Mucosa of stomach (tissue), 1 donor: ENCODE data around the gene CCDC61.

Source experiments
- H3K27me3 ChIP-seq: one replicate; pipeline ENCODE4 v1.7.0; 2013; ENCODE audit warnings: mild to moderate bottlenecking, low read length; ENCODE audit not compliant: control insufficient read depth, insufficient read depth
- H3K36me3 ChIP-seq: one replicate; pipeline ENCODE4 v1.7.0; 2013; ENCODE audit warnings: low read length; ENCODE audit not compliant: control insufficient read depth, insufficient read depth
- H3K4me1 ChIP-seq: one replicate; pipeline ENCODE4 v1.7.0; 2013; ENCODE audit warnings: mild to moderate bottlenecking, low read length; ENCODE audit not compliant: control insufficient read depth, insufficient read depth
- H3K4me3 ChIP-seq: one replicate; pipeline ENCODE4 v1.7.0; 2013; ENCODE audit warnings: low read length
- H3K9ac ChIP-seq: one replicate; pipeline ENCODE4 v1.7.0; 2013; ENCODE audit warnings: mild to moderate bottlenecking, low read length, moderate library complexity
- H3K9me3 ChIP-seq: one replicate; pipeline ENCODE4 v1.7.0; 2013; ENCODE audit warnings: mild to moderate bottlenecking, low read length, moderate library complexity; ENCODE audit not compliant: control insufficient read depth
- donor health status: Pancreatic carcinoma.

The CCDC61 gene

GRCh38 chr19:46009530-46010510, 14.6 kb downstream of the CCDC61 start:
- peaks cover 6% of the 10 kb centered on the region for H3K27me3 ChIP-seq
- peaks cover 5% of the 10 kb centered on the region for H3K4me1 ChIP-seq
- no peaks in the 10 kb centered on the region for H3K9me3 ChIP-seq
- peaks cover 3% of the 10 kb centered on the region for H3K36me3 ChIP-seq
- H3K9ac ChIP-seq = no peak overlapping the region
- no peak overlapping the region for H3K4me3 ChIP-seq

- peak overlapping the region; percentile 31 for H3K4me3 ChIP-seq
- H3K9ac ChIP-seq = peak overlapping the region; percentile 48
- peaks cover 17% of the 10 kb centered on the region for H3K4me1 ChIP-seq
- H3K36me3 ChIP-seq = no peaks in the 10 kb centered on the region
- no peaks in the 10 kb centered on the region for H3K9me3 ChIP-seq
- H3K27me3 ChIP-seq = peaks cover 22% of the 10 kb centered on the region
Measured at GRCh38 chr19:46014534-46014933, 19.3 kb downstream of the CCDC61 start.

GRCh38 chr19:46014941-46015686, 19.8 kb downstream of the CCDC61 start:
- H3K9ac ChIP-seq = peak overlapping the region; percentile 48
- no peaks in the 10 kb centered on the region for H3K9me3 ChIP-seq
- H3K4me1 ChIP-seq = peaks cover 17% of the 10 kb centered on the region
- H3K4me3 ChIP-seq = peak overlapping the region; percentile 31
- H3K27me3 ChIP-seq = peaks cover 22% of the 10 kb centered on the region
- H3K36me3 ChIP-seq = no peaks in the 10 kb centered on the region

GRCh38 chr19:46015687-46016425, 20.6 kb downstream of the CCDC61 start:
- peak overlapping the region; percentile 34 for H3K9ac ChIP-seq
- H3K4me1 ChIP-seq = peaks cover 17% of the 10 kb centered on the region
- H3K4me3 ChIP-seq = peak overlapping the region; percentile 77
- no peaks in the 10 kb centered on the region for H3K36me3 ChIP-seq
- H3K9me3 ChIP-seq = no peaks in the 10 kb centered on the region
- peaks cover 22% of the 10 kb centered on the region for H3K27me3 ChIP-seq

GRCh38 chr19:46016426-46017094, 21.3 kb downstream of the CCDC61 start:
- Histone ChIP-seq H3K9ac (peak overlapping the region; percentile 34), H3K9me3 (no peaks in the 10 kb centered on the region), H3K4me3 (peak overlapping the region; percentile 77), H3K4me1 (peaks cover 17% of the 10 kb centered on the region), H3K27me3 (peaks cover 23% of the 10 kb centered on the region), H3K36me3 (no peaks in the 10 kb centered on the region)

GRCh38 chr19:46017095-46017429, 21.8 kb downstream of the CCDC61 start:
- Histone ChIP-seq H3K4me1 (peaks cover 17% of the 10 kb centered on the region), H3K36me3 (no peaks in the 10 kb centered on the region), H3K4me3 (no peak overlapping the region), H3K9me3 (no peaks in the 10 kb centered on the region), H3K9ac (no peak overlapping the region), H3K27me3 (peaks cover 28% of the 10 kb centered on the region)

GRCh38 chr19:46017874-46018675, 22.8 kb downstream of the CCDC61 start:
- peaks cover 17% of the 10 kb centered on the region for H3K4me1 ChIP-seq
- H3K36me3 ChIP-seq = no peaks in the 10 kb centered on the region
- peaks cover 39% of the 10 kb centered on the region for H3K27me3 ChIP-seq
- no peaks in the 10 kb centered on the region for H3K9me3 ChIP-seq
- no peak overlapping the region for H3K4me3 ChIP-seq
- no peak overlapping the region for H3K9ac ChIP-seq

GRCh38 chr19:46018729-46019251, 23.5 kb downstream of the CCDC61 start:
- no peaks in the 10 kb centered on the region for H3K36me3 ChIP-seq
- H3K4me3 ChIP-seq = no peak overlapping the region
- peaks cover 42% of the 10 kb centered on the region for H3K27me3 ChIP-seq

GRCh38 chr19:46019270-46019669, 24.0 kb downstream of the CCDC61 start:
- peaks cover 17% of the 10 kb centered on the region for H3K4me1 ChIP-seq
- peaks cover 42% of the 10 kb centered on the region for H3K27me3 ChIP-seq
- no peak overlapping the region for H3K9ac ChIP-seq
- H3K9me3 ChIP-seq = no peaks in the 10 kb centered on the region
- no peak overlapping the region for H3K4me3 ChIP-seq
- no peaks in the 10 kb centered on the region for H3K36me3 ChIP-seq

More at GRCh38 chr19:46018729-46019251, 23.5 kb downstream of the CCDC61 start:
- Histone ChIP-seq H3K4me1 (peaks cover 17% of the 10 kb centered on the region), H3K9ac (no peak overlapping the region), H3K9me3 (no peaks in the 10 kb centered on the region)

GRCh38 chr19:46020819-46021125, 25.5 kb downstream of the CCDC61 start:
- Histone ChIP-seq H3K9me3 (no peaks in the 10 kb centered on the region), H3K4me1 (peaks cover 8% of the 10 kb centered on the region), H3K27me3 (peaks cover 28% of the 10 kb centered on the region), H3K4me3 (no peak overlapping the region), H3K36me3 (no peaks in the 10 kb centered on the region), H3K9ac (no peak overlapping the region)
